ENCODE measurements around the gene LAMB4.

DNA sequence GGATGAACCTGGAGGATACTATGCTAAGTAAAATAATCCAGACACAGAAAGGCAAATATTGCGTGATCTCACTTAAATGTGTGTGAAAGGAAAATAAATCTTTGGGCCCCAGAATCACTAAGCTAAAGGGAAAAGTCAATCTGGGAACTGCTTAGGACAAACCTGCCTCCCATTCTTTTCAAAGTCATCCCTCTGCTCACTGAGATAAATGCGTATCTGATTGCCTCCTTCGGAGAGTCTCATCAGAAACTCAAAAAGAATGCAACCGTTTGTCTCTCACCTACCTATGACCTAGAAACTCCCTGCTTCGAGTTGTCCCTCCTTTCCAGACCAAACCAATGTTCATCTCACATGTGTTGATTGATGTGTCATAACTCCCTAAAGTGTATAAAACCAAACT, 40.1 kb upstream of the LAMB4 start:
- TF ChIP-seq POLR2AphosphoS5 (IDR thresholded peaks at IDR 0.05; ENCODE audit: low read depth), result no peak
- no peak for TF ChIP-seq ZNF331 (CRISPR knock-in tag; IDR thresholded peaks at IDR 0.05; ENCODE audit: low read depth)
- TF ChIP-seq CTCF (conservative IDR thresholded peaks at IDR 0.05; ENCODE audit: low read depth in 2 of 2), result no peak
- no peak for TF ChIP-seq EZH2phosphoT487 (IDR thresholded peaks at IDR 0.05; ENCODE audit: unreplicated experiment)
- no peak for TF ChIP-seq CREB1 (CRISPR knock-in tag; IDR thresholded peaks at IDR 0.05; ENCODE audit: low read depth)
- no peak for TF ChIP-seq EZH2 (IDR thresholded peaks at IDR 0.05; ENCODE audit: low read depth, unreplicated experiment)
- no peak for TF ChIP-seq REST (IDR thresholded peaks at IDR 0.05; ENCODE audit: unreplicated experiment)
- no peak for TF ChIP-seq NANOG (IDR thresholded peaks at IDR 0.05; ENCODE audit: borderline replicate concordance)
- TF ChIP-seq ETS1 (IDR thresholded peaks at IDR 0.05), result no peak
- no peak for TF ChIP-seq ZNF114 (CRISPR knock-in tag; IDR thresholded peaks at IDR 0.05)

Data from GM23338 (cell line).